ENCODE data around the gene SOWAHA. TPM values are rescaled to one million over a fixed set of nuclear protein-coding genes. Genes with fewer than 3 reads are reported as not detected.
A peak's percentile ranks its signal among the peaks of the same experiment; 100 is the strongest.

SOWAHA gene
- total RNA-seq, 2 experiments from 2014 or later = 0.05 TPM; not detected in 1

DNA sequence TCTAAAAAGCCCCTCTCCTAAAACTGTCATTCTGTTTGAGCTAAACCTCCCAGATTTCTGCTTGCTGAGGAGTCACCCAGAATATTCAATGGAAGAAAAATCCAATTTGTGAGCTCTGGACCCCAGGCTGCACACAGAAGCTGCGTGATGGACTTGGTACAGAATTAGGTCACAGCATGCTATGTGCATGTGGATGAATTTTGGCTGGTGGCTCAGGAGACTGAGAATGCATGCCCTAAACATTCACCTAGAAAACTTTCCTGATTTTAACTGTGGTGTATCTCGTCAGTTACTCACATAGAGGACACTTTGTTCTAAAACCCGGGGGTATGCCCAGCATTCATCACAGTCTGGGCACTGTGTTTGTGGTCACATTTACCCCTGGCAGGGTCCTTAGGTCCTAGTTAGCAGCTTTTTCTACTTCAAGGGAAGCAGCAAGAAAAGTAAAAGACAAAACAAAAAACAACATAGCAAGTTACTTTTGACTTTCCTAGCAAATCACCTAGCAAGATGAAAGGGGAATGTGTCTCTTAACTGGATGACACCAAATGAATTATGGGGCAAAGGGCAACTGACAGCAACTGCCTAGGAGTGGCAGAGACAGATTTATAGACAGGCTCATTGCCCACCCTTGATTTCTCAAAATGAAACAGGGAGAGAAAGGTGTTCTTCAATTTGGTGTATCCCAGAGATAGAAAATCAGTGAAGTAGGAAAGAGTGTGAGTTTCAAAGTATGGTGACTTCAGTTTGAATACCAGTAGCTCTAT is 25.6 kb downstream of the SOWAHA start:
- Mint-ChIP-seq H3K4me1 (no peaks in the 10 kb centered on the region), H3K4me3 (no peak overlapping the region), H3K27ac (no peak overlapping the region), H3K27me3 (no peaks in the 10 kb centered on the region), H3K9me3 (ENCODE audit: low read depth) (no peaks in the 10 kb centered on the region), H3K36me3 (ENCODE audit: low read depth) (no peaks in the 10 kb centered on the region)
- ATAC-seq (no peak), DNase-seq (no peak)
- intact Hi-C loops (cut with DNase I, micrococcal nuclease) = no loop called here
- CTCF ChIA-PET = interaction anchor here (0.5 to 1.5 kb wide), 4 partner anchors 11 to 81 kb away, joined by 3 to 5 read pairs (median 3); no protein-coding TSS in a partner anchor
- POLR2A ChIA-PET = no interaction called here

DNA sequence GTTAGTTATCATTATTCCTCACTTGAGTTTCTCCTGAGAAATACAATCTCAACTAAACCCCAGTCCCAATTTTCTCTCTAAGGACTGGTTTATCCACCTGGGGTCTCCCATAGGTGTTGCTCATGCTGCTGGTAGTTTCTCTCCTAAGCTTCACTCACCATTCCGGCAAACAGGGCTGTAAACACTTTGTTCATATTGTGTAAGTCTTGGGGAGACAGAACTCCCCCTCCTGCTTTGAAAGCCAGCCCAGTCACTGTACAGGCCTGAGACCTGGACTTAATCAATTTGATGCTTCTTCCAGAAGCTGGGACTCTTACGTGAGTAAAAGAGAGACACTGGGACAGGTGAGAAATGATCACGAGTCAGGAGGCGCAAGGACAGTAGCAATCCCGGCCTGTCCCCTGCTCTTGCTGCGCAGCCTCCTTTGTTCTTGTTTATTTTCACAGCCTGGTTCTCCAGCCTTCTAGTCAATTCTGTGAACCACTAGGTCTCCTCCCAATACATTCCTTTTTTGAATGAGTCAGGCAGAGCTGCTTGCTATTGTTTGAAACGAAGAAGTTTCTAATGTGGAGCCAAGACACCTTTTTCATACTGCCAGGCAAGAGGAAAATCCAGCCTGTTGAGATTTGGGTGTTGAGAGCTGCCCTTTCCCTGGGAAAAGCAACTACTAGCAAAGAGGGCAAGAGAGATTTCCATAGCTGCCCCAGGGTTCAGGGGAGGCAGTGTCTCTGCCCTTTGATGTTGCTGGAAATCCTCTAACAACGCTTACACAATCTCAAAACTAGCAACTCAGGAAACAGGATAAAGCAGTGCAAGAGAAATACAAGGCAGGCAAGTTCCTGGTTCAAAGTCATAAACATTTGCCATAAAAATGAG is 26.6 kb downstream of the SOWAHA start:
- CTCF ChIA-PET = interaction anchor here (0.7 to 1.5 kb wide), 2 partner anchors 12 to 24 kb away, joined by 3 read pairs; no protein-coding TSS in a partner anchor

DNA sequence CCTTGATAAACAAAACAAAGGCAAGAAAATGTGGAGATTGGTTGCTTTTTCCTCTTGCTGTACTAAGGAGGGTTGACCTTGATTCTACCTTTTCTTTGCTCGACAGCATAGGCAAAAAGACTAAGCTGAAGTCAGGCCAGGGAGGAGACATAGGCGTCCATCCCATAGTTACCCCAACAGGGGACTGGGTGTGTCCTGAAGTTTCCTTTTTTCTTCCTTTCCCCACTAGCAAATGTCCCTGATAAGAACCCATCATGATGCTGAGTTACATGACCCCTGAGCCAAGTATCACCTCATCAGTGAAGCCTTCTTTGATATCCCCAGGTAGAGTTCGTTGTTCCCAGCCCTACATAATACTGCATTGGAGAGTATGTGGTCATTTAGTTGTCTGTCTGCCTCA is 27.2 kb downstream of the SOWAHA start:
- H3K4me3 Mint-ChIP-seq = no peak overlapping the region
- ATAC-seq = no peak
- no peak for DNase-seq
- intact Hi-C loops (cut with DNase I, micrococcal nuclease) = no loop called here
- ChIA-PET POLR2A (no interaction called here), CTCF (no interaction called here)
- no peaks in the 10 kb centered on the region for H3K4me1 Mint-ChIP-seq
- H3K36me3 Mint-ChIP-seq (ENCODE audit: low read depth) = no peaks in the 10 kb centered on the region
- no peaks in the 10 kb centered on the region for H3K9me3 Mint-ChIP-seq (ENCODE audit: low read depth)
- H3K27ac Mint-ChIP-seq = no peak overlapping the region
- no peaks in the 10 kb centered on the region for H3K27me3 Mint-ChIP-seq

More for the DNA sequence above, 26.6 kb downstream of the SOWAHA start:
- H3K9me3 Mint-ChIP-seq (ENCODE audit: low read depth) = no peaks in the 10 kb centered on the region
- POLR2A ChIA-PET = no interaction called here
- H3K4me3 Mint-ChIP-seq = no peak overlapping the region
- intact Hi-C loops (cut with DNase I, micrococcal nuclease) = no loop called here
- no peaks in the 10 kb centered on the region for H3K27me3 Mint-ChIP-seq
- H3K36me3 Mint-ChIP-seq (ENCODE audit: low read depth) = no peaks in the 10 kb centered on the region
- no peak for DNase-seq
- ATAC-seq = no peak
- no peaks in the 10 kb centered on the region for H3K4me1 Mint-ChIP-seq
- H3K27ac Mint-ChIP-seq = no peak overlapping the region

DNA sequence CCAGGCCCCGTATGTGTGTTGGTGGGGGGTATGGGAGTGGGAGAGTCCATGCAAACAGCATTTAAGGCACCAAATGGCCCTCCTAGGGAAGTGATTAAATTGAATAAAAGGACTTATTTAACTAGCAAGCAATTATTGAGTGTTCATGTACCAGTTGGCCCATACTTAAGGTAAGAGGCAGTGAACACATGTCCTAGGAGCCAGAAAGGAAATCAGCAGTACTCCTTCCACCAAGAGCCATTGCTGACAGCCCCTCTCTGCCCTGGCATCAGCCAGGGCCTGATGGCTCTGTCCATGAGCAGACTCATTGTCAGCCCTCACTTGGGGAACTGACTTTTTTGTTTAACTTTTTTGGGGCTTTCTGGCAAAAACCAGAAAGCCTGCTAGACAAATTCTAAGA is 27.8 kb downstream of the SOWAHA start:
- POLR2A ChIA-PET = no interaction called here

DNA sequence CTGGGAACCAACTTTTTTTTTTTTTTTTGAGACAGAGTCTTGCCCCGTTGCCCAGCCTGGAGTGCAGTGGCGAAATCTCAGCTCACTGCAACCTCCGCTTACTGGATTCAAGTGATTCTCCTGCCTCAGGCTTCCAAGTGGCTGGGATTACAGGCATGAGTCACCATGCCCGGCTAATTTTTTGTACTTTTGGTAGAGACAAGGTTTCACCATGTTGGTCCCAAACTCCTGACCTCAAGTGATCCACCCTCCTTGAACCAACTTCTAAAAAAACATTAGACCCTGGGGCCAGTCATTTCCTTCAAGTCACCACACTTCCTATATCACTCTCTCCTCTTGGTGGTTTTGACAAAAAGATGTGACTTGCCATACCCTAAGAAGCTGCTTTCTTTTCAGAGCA is 28.2 kb downstream of the SOWAHA start:
- Mint-ChIP-seq H3K27me3 (no peaks in the 10 kb centered on the region), H3K9me3 (ENCODE audit: low read depth) (no peaks in the 10 kb centered on the region), H3K36me3 (ENCODE audit: low read depth) (no peaks in the 10 kb centered on the region), H3K4me1 (no peaks in the 10 kb centered on the region), H3K27ac (no peak overlapping the region), H3K4me3 (no peak overlapping the region)
- CTCF ChIA-PET = no interaction called here
- ATAC-seq (peak; percentile 30), DNase-seq (no peak)
- POLR2A ChIA-PET = no interaction called here
- intact Hi-C loops (cut with DNase I, micrococcal nuclease) = no loop called here

More for the DNA sequence above, 27.8 kb downstream of the SOWAHA start:
- intact Hi-C loops (cut with DNase I, micrococcal nuclease) = no loop called here
- no peaks in the 10 kb centered on the region for H3K9me3 Mint-ChIP-seq (ENCODE audit: low read depth)
- no peaks in the 10 kb centered on the region for H3K36me3 Mint-ChIP-seq (ENCODE audit: low read depth)
- CTCF ChIA-PET = no interaction called here
- no peak overlapping the region for H3K27ac Mint-ChIP-seq
- no peak overlapping the region for H3K4me3 Mint-ChIP-seq
- ATAC-seq (no peak), DNase-seq (no peak)
- H3K27me3 Mint-ChIP-seq = no peaks in the 10 kb centered on the region
- no peaks in the 10 kb centered on the region for H3K4me1 Mint-ChIP-seq

DNA sequence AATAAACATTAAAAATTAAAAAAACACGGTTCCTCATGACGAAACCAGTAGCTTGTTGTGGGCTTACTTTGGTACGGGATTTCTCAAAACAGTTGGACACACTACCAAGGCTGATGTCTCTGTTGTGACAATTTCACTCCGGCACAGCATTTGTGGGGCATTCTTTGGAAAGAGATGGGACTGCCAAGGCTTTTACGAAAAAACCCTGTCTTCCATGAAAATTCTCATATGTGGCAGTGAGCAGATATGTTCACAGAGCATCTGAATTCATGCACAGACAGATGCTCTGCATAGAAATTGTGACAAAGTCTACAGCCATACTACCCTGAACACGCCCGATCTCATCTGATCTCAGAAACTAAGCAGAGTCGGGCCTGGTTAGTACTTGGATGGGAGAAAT is 35.2 kb downstream of the SOWAHA start:
- no peak overlapping the region for H3K4me3 Mint-ChIP-seq
- DNase-seq (no peak), ATAC-seq (no peak)
- H3K9me3 Mint-ChIP-seq (ENCODE audit: low read depth) = no peaks in the 10 kb centered on the region
- H3K27me3 Mint-ChIP-seq = peaks cover 2% of the 10 kb centered on the region
- no peaks in the 10 kb centered on the region for H3K4me1 Mint-ChIP-seq
- ChIA-PET POLR2A (no interaction called here), CTCF (interaction anchor here (0.6 to 0.8 kb wide), 3 partner anchors 17 to 198 kb away, joined by 3 to 4 read pairs (median 3); no protein-coding TSS in a partner anchor)
- intact Hi-C loops (cut with DNase I, micrococcal nuclease) = no loop called here
- H3K36me3 Mint-ChIP-seq (ENCODE audit: low read depth) = no peaks in the 10 kb centered on the region
- H3K27ac Mint-ChIP-seq = no peak overlapping the region

DNA sequence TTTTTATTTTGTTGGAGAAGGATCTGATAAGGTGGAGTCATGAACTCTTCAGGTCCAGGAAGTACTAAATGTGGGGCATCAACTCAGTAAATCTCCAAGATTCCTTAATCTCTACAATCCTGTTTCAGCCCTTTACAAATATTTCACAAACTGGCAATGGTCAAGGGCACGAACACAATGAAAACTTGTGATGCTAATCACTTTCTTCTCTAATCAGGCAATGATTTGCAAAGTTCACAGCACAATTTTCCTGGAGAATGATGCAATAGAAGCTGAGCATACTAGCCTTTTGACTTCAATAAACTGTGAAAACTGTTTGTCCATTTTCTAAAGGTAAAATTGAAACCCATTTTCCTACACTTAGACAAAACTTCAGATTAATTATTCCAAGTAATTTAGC is 36.2 kb downstream of the SOWAHA start:
- intact Hi-C loops (cut with DNase I, micrococcal nuclease) = no loop called here
- ATAC-seq (no peak), DNase-seq (no peak)
- H3K4me1 Mint-ChIP-seq = no peaks in the 10 kb centered on the region
- no peaks in the 10 kb centered on the region for H3K9me3 Mint-ChIP-seq (ENCODE audit: low read depth)
- ChIA-PET CTCF (interaction anchor here (0.8 kb wide), 1 partner anchor 18 kb away, joined by 3 read pairs; no protein-coding TSS in a partner anchor), POLR2A (interaction anchor here (0.7 kb wide), 1 partner anchor 1209 kb away, joined by 3 read pairs; no protein-coding TSS in a partner anchor)
- H3K27ac Mint-ChIP-seq = no peak overlapping the region
- H3K4me3 Mint-ChIP-seq = no peak overlapping the region
- H3K36me3 Mint-ChIP-seq (ENCODE audit: low read depth) = no peaks in the 10 kb centered on the region
- H3K27me3 Mint-ChIP-seq = peaks cover 2% of the 10 kb centered on the region

DNA sequence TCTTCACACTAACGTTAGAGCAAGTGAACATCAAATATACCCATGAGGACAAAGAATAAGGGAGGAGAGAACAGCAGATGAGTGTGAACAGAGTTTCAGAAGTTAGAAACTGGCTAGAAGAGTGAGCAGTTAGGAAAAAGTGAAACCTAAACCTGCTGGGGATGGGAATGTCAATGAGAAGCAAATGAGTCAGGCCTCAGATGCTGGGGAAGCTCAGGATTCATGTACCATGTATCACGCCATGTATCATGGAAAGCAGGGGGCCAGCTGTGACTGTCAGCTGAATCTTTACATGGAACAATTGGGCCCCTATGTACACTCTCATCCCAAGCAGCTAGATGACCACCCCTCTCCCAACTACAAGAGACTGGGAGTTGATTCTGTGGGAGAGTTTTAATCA is 37.0 kb downstream of the SOWAHA start:
- ATAC-seq (no peak), DNase-seq (no peak)
- Mint-ChIP-seq H3K4me1 (no peaks in the 10 kb centered on the region), H3K4me3 (no peak overlapping the region), H3K9me3 (ENCODE audit: low read depth) (no peaks in the 10 kb centered on the region), H3K36me3 (ENCODE audit: low read depth) (no peaks in the 10 kb centered on the region), H3K27me3 (peaks cover 2% of the 10 kb centered on the region), H3K27ac (no peak overlapping the region)
- intact Hi-C loops (cut with DNase I, micrococcal nuclease) = no loop called here
- ChIA-PET POLR2A (no interaction called here), CTCF (interaction anchor here (1.0 to 1.4 kb wide), 3 partner anchors 12 to 29 kb away, joined by 3 to 4 read pairs (median 3); no protein-coding TSS in a partner anchor)

DNA sequence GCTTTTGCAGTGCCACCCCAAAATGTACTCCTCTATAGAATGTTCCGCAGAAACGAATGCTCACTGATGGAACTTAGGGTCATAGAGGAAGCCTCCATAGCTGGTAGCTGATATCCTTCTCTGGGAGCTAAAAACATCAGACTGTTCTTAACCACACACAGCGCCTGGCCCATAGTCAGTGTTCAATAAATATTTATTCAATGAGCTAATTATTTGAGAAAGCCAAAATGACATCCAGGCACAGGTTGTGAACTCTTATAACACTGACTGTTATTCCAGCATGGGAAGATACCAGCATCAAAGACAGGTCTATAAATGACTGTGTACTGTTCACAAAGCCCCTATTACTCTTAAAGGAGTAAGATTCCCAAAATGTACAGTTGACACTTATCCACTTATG is 40.2 kb downstream of the SOWAHA start:
- Mint-ChIP-seq H3K4me3 (no peak overlapping the region), H3K4me1 (no peaks in the 10 kb centered on the region), H3K9me3 (ENCODE audit: low read depth) (no peaks in the 10 kb centered on the region), H3K27ac (no peak overlapping the region), H3K36me3 (ENCODE audit: low read depth) (no peaks in the 10 kb centered on the region), H3K27me3 (peaks cover 4% of the 10 kb centered on the region)
- intact Hi-C loops (cut with DNase I, micrococcal nuclease) = no loop called here
- CTCF ChIA-PET = interaction anchor here (0.9 to 1.6 kb wide), 4 partner anchors 9 to 33 kb away, joined by 3 to 6 read pairs (median 4); no protein-coding TSS in a partner anchor
- POLR2A ChIA-PET = no interaction called here
- ATAC-seq = no peak
- no peak for DNase-seq

DNA sequence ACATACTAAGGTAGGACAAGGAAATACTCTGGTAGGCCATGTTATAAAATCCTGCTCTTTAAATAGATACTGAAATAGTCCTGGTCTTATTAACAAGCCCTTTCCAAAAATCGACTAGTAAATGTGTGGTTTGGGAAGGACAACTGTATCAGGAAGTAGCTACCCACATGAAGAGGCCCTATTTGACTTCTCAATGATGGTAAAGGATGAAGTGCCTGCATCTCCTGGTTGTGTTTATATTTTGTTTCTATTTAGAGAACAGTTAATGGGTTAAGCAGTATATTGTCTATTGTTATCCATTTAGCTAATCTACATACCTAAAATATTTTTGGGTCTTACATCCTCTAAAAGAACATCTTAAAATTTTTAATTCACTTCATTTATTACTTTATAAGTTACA is 40.7 kb downstream of the SOWAHA start:
- no peaks in the 10 kb centered on the region for H3K36me3 Mint-ChIP-seq (ENCODE audit: low read depth)

DNA sequence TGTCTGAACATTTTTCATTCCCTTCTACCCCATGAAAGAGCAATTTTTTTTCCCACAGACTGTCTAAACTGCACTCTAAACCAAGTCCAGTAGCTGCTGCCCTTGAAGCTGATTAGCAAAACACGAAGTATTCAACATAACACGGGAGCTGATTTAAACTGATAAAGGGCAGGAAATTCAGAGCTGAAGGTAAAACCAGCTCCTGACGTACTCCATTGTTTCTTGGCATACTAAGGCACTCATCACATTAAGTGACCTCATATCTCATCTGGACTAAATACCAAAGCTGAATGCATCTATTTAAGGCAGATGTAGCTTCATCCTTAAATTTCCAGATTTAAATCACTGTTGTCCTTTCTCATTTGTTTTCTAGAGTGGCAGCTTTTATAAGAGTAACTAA is 41.2 kb downstream of the SOWAHA start:
- no peaks in the 10 kb centered on the region for H3K9me3 Mint-ChIP-seq (ENCODE audit: low read depth)
- no peak overlapping the region for H3K27ac Mint-ChIP-seq
- ChIA-PET CTCF (interaction anchor here (0.7 to 1.6 kb wide), 7 partner anchors 8 to 510 kb away, joined by 3 to 6 read pairs (median 3); no protein-coding TSS in a partner anchor), POLR2A (no interaction called here)
- no peak overlapping the region for H3K4me3 Mint-ChIP-seq
- H3K36me3 Mint-ChIP-seq (ENCODE audit: low read depth) = no peaks in the 10 kb centered on the region
- no peak for ATAC-seq
- no peak for DNase-seq
- peaks cover 4% of the 10 kb centered on the region for H3K27me3 Mint-ChIP-seq
- intact Hi-C loops (cut with DNase I, micrococcal nuclease) = no loop called here
- no peaks in the 10 kb centered on the region for H3K4me1 Mint-ChIP-seq

More for the DNA sequence above, 40.7 kb downstream of the SOWAHA start:
- no peak overlapping the region for H3K4me3 Mint-ChIP-seq
- peaks cover 4% of the 10 kb centered on the region for H3K27me3 Mint-ChIP-seq
- no peak overlapping the region for H3K27ac Mint-ChIP-seq
- DNase-seq (no peak), ATAC-seq (no peak)
- intact Hi-C loops (cut with DNase I, micrococcal nuclease) = no loop called here
- ChIA-PET POLR2A (no interaction called here), CTCF (interaction anchor here (0.7 to 1.6 kb wide), 6 partner anchors 9 to 509 kb away, joined by 3 to 6 read pairs (median 4); no protein-coding TSS in a partner anchor)
- H3K9me3 Mint-ChIP-seq (ENCODE audit: low read depth) = no peaks in the 10 kb centered on the region
- H3K4me1 Mint-ChIP-seq = no peaks in the 10 kb centered on the region
